ENCODE results near the gene SLC16A10.
"Not testable (repeated sequence)": the region's sequence is repeated elsewhere in the genome, so short reads cannot be mapped to it uniquely, and the experiment has no call there.

The SLC16A10 gene

DNA sequence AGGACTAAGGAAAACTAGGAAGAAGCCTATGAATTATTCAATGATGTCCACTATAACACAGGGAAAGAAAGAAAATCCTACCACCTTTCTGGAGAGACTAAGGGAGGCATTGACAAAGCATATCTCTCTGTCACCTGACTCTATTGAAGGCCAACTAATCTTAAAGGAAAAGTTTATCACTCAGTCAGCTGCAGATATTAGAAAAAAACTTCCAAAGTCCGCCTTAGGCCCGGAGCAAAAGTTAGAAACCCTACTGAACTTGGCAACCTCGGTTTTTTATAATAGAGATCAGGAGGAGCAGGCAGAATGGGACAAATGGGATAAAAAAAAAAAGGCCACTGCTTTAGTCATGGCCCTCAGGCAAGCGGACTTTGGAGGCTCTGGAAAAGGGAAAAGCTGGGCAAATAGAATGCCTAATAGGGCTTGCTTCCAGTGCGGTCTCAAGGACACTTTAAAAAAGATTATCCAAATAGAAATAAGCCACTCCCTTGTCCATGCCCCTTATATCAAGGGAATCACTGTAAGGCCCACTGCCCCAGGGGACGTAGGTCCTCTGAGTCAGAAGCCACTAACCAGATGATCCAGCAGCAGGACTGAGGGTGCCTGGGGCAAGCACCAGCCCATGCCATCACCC lies 47.0 kb downstream of the SLC16A10 start:
- DNase-seq: not testable (repeated sequence)

DNA sequence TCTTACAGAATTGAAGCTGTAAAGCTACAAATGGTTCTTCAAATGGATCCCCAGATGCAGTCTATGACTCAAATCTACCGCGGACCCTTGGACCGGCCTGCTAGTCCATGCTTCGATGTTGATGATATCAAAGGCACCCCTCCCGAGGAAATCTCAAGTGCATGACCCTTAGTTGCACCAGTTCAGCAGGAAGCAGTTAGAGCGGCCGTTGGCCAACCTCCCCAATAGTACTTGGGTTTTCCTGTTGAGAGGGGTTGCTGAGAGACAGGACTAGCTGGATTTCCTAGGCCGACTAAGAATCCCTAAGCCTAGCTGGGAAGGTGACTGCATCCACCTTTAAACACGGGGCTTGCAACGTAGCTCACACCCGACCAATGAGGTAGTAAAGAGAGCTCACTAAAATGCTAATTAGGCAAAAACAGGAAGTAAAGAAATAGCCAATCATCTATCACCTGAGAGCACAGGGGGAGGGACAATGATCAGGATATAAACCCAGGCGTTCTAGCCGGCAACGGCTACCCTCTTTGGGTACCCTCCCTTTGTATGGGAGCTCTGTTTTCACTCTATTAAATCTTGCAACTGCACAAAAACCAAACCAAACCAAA lies 50.3 kb downstream of the SLC16A10 start:
- DNase-seq: not testable (repeated sequence)

DNA sequence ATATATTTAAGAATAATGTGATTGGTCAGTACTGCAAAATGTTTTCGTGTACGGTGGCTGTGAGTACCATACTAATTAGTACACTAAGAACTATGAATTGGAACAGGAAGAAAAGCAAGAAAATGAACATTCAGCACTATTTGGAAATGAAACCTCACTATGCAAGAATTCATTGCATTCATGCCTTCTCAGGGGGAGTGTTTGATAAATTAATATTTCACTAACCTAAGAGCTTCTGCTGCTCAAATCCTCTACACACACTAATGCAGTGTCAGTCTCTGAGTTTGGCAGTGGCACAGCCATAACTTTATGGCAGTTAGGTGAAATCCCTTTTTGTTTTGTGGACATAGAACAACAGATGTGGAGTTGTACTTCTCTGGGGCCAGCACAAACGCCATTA lies 60.1 kb downstream of the SLC16A10 start:
- no peak for DNase-seq

DNA sequence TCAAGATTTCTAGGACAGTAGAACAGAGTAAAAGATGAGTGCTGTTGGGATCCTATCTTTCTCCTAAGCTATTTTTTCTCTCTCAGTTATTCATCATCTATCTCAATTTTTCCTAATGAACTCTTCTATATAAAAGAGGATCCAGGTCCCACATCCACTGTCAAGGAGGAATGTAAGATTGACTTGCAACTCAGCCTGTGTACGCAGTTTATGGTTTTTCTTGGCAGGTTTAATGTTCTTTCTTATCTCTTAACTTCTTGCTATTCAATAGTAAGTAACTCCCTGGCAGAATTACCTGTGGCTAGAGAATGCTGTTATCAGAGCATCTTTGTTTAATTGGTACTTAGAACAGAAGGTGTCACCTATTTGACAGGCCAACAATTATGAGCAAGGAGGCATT lies 60.8 kb downstream of the SLC16A10 start:
- no peak for DNase-seq

DNA sequence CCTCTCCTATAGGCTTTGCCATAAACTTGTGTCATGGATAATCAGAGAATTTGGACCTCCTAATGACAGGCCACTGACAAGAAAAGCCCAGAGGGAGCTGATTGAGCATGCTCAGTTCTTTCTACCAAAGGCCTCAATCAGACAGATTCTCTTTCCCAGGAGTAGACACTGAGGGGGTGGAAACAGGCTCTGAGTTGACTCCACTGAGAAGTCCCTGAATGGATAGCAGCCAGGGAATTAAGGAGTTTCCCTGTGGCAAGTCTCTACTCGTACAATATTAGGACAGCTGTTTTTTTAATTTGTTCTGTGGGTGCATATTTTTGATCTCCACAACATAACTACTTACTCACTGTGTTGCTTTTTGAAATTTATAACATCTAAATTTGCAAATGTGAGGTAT lies 63.3 kb downstream of the SLC16A10 start:
- DNase-seq: no peak

DNA sequence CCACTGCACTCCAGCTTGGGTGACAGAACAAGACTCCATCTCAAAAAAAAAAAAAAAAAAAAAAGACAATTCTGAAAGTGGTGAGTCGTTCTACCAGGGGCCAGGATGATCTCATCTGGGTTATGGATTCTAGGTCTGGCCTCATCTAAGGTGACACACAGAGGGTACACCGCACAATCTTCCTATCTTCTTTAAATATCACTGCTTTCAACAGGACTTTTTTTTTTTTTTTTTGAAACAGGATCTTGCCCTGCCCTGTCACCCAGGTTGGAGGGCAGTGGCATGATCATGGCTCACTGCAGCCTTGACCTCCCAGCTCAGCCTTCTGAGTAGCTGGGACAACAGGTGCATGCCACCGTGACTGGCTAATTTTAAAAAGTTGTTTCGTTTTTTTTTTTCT lies 67.7 kb downstream of the SLC16A10 start:
- no peak for DNase-seq

DNA sequence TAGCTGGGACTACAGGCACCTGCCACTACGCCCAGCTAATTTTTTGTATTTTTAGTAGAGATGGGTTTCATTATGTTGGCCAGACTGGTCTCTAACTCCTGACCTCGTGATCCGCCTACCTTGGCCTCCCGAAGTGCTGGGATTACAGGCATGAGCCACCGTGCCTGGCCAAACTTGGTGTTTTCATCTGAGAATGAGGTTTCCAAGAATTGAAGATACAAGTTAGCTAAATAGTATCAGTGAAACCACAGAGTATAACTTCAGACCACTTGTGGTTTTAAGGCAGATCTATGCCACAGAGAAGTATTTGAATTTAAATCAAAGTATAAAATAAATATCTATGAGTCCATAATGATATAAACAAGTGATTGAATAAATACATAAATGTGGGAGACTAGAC lies 70.1 kb downstream of the SLC16A10 start:
- DNase-seq: no peak

DNA sequence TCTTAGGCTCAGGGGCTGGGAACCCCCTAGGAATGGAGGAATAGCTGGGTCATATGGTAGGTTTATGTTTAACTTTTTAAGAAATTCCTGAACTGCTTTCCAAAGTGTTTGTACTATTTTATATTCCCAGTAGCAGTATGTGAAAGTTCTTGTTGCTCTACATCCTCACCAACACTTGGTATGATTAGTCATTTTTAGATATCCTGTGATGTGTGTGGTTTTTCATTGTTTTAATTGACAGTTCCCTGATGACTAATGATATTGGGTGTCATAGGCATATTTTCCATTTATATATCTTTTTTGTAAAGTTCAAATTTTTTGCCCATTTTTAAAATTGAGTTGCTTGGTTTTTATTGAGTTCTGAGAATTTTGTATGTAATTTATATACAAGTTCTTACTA lies 72.3 kb downstream of the SLC16A10 start:
- no peak for DNase-seq

DNA sequence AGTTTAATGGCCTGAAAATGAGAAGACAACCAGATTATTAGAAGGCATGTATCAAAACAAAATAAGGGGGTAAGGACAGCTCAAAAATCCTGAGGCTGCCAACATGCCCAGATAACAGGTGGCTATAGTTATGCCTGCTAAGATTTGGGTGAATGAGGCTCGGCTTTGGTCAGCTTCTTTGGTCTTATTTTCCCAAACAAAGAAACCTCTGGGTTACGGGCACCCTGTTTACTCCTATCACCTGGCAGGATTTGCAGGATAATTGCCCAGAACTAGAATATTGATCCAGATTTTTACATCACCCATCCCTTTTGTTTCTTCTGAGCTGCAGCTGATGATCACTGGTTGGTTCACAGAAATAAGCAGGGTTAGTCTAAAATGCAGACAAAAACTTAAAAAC lies 74.3 kb downstream of the SLC16A10 start:
- no peak for DNase-seq

DNA sequence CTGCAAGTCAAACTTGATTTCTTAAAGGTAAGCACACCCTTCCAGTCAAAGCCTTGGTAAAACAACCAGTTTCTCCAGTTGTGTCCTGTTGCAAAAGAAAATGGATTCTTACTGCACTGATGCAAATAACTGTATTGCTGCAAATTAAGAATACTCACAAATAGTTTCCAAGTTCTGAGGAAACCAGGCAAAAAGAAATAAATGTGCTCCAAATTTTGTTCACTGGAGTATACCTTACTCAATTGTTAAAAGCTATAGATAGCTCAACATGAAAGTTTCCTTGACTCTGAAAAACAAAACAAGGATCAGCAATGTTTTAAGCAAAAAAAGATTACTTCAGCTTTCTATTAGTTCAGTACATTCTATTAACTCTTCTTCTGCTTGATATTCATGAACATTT lies 75.2 kb downstream of the SLC16A10 start:
- no peak for DNase-seq

DNA sequence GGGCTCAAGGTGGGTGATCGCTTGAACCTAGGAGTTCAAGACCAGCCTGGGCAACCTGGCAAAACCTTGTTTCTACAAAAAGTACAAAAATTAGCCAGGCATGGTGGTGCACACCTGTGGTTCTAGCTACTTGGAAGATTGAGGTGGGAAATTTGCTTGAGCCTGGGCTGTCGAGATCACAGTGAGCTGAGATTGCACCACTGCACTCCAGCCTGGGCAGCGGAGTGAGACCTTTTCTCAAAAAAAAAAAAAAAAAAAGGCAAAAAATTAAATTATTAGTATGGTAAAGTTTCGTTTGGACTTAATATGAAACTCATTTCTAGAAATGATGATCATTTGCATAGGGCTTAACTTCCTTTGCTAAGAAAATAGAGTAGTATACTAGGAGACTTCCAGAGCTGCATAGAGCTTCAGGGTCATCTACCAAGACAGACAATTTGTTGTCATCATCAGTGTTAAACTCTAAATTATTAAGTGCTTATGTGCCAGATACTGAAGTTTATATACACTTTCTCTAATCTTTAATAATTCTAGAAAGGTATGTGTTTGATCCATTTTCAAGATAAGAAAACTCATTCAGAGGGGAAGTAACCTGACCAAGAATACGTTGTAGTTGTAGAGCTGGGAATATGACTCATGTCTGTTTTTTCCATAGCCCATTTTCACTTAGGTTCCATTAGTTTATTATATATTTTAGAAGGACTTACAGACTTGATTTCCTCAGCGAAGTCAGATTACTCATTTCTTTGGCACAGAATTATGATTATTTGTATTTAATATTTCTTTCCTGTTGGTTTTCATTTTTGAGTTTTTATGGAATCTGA lies 84.5 kb downstream of the SLC16A10 start:
- no peak for DNase-seq

DNA sequence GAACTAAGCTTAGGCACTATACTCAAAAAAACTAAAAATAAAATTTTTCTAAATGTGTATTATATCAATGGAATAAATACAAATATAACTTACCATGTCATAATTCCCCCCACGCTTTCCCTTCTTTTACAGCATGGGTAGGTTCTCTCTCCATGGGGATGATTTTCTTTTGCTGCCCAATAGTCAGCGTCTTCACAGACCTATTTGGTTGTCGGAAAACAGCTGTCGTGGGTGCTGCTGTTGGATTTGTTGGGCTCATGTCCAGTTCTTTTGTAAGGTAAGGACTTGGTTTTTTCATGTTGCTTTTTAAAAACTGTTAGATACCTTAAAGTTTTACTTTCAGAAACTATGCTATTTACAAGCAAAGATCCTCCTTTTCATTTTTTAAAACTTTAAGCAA lies 85.3 kb downstream of the SLC16A10 start:
- no peak for DNase-seq

DNA sequence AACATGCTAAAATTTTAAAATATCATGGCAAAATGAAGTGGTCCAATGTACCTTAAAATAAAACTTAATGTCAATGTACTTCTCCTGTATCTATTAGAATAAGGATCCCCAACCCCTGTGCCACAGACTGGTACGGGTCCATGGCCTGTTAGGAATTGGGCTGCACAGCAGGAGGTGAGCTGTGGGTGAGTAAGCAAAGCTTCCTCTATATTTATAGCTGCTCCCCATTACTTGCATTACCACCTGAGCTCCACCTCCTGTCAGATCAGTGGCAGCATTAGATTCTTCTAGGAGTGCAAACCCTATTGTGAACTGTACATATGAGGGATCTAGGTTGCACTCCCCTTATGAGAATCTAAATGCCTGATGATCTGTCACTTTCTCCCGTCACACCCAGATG lies 86.0 kb downstream of the SLC16A10 start:
- no peak for DNase-seq

DNA sequence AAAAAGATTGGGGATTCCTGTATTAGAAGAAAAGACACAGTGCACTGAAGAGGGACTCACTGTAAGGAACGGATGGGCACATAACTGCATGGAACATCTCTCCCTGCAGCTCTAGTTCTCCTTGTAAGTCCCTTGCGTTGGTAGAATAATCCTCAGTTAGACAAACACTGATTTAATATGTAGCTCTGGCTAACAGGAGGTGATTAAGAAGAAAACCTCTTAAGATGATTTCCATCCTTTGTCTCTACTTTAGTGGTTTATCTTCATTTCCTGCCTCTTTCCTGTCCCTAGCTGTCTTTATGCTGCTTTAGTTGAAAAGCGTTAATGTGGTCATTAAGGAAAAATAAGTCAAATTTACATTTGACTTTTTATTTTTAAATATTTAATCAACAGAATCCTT lies 86.6 kb downstream of the SLC16A10 start:
- no peak for DNase-seq

DNA sequence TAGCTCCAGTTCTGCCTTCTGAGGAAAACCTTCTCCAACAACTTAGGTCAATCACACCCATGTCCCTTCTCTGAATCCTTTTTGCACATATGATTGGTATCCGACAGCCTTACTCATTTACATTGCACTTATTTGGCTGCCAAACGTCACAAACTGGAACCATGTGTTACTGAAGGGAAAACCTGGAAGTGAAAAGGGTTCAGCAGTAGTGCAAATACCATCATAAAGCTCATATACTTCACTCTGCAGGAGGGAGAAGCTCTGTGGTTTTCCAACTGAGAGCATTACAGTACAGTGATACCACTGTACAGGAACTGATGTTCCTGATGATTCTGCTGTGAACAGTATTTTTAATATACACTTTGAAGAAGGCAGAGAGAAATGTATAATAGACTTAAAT lies 87.8 kb downstream of the SLC16A10 start:
- DNase-seq: no peak

DNA sequence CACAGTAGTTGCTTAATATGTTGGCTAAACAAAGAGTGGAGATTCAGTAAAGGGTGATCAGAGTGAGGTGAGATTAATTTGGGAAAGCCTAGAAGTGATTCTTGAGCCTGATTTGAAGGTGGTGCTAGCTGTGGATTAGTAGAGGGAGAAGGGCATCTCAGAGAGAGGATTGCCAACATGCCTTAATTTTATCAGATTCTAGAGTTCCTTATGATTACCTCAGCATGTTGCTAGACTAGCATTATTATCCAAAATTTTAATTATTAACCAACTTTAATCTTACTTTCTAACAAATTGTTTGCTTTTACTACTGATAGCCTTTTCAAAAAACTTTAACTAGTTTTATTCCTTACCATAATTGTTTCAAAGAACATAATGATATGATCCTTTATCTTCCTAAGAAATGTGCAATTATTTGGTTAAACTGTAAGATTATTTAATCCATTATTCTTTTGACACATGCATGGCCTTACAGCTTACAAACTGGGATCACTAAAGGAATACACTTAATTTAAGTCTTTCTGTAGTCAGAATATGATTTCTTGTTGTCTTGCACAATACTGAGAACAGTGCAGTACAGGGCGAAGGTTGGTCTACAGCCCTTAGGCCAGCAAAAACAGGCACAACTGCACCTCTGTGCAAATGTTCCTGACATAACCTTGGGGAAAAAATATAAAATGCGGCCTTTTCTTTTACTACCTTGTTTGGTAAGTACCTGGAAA lies 88.9 kb downstream of the SLC16A10 start:
- DNase-seq: no peak

DNA sequence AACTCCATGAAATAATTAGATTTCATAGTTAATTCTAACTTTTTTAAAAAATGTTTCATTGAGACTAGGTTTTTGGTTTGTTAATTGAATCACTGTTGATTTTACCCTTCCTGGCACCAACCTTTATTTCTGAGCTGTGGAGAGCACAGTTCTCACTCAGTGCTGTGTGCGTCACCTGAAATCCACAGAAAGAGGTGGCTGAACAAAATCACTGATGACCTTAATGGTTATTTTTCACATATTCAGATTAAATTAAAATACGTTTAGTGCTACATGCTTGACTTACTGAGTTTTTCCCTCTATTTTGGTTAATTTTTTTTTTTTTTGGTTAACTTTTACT lies 89.4 kb downstream of the SLC16A10 start:
- no peak for DNase-seq

DNA sequence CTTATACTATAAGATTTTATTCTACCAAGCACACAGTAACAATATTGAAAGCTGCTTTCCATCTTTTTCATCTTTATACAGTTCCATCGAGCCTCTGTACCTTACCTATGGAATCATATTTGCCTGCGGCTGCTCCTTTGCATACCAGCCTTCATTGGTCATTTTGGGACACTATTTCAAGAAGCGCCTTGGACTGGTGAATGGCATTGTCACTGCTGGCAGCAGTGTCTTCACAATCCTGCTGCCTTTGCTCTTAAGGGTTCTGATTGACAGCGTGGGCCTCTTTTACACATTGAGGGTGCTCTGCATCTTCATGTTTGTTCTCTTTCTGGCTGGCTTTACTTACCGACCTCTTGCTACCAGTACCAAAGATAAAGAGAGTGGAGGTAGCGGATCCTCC lies 89.8 kb downstream of the SLC16A10 start:
- DNase-seq: no peak

DNA sequence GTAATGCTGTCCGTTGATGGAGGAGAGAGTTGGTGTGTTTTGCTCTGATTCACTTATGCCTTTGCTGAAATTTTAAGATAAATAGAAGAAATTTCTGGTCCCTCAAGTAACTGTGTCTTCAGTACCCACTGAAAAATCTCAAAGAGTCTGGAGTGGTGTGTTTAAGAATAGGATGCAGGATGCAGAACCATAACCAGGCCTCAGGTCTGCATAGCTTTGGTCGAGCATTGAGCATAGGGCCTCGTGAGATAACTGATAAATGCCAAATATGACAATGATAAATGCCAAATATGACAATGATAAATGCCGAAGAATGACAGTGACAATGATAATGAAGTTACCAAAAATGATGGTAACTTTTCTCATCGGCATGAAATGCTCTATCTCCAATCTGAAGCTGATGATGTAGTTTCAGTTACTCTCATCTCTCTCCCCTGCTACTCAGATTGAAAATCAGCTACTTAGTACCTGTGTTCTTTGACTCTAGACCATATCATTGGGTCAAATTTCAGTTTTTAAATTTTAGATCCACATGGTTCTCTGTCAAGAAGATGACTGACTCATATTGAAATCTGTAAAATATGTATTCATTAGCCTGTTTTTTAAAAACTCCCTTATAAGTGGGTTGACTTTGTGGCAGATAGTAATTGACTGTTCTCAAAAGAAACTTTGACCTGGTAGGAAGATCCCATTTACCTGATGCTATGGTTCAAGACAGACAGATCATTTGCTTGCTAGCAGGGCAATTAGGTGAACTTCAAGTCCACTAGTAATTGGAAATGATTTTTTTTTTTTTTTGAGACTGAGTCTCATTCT lies 96.6 kb downstream of the SLC16A10 start:
- no peak for DNase-seq

DNA sequence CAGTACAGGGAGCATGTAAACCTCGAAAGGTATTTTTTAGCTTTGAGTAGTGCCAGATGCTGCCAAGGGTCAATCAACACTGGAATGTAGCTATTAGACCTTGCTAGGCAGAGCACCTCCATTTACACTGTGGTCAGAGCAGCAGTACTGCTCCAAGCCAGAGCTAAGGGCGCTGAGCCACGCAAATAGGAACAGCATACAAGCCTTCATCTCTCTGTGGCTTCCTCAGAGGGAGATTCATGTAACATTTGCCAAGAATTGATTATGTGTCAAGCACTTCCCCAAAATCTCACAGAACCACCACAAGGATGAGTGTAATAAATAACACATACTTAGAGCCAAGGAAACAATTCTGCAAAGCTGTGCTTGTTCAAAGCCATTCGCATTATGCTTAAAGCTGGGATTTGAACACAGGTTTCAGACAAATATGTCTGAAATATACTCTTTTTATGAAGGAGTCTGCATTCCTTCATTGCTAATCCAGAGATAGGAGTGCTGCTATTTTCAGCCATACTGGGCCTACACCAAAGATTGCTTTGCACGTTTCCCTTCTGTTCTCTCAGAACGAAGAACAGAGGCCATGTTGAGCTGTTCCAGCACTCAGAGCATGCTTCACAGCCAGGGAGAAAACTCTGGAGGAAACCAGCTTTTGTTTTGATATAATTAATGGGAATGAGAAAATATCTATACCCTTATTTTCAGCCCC lies 97.7 kb downstream of the SLC16A10 start:
- DNase-seq: no peak

DNA sequence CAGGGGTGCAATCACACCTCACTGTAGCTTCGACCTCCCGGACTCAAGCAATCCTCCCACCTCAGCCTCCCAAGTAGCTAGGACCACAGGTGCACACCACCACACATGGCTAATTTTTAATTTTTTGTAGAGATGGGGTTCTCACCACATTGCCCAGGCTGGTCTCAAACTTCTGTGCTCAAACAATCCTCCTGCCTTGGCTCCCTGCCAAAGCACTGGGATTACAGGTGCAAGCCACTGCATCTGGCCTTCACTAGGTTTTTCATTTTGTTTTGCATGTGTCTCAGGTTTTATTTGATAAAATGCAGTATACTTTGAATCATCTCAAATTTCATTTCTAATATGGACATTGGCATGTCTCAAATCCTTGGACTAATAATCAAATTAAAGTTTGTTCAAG lies 98.7 kb downstream of the SLC16A10 start:
- DNase-seq: no peak

DNA sequence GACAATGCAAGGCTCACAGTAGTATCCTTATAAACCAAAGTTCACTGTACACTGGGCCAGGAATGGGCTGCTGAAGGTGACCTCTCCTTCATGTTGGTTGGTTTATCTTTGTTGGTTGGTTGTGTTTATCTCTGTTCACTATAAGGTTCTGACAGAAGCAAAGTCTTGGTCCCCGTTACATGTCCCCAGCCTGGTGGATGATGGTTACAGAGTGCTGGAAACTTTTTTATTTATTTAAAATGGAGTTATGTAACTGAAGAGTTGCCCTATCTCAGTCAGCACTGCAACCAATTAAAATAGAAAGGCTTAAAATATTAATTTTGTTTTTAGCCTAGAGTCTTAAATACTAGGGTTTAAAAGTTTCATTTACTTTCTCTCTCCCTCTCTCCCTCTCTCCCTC lies 100.6 kb downstream of the SLC16A10 start:
- DNase-seq: no peak

Measured in stimulated activated naive CD4-positive, alpha-beta T cell treated with Interleukin-2 at 50 U/mL for 16 hours (primary cell).